Measurements from ENCODE around the gene MRPS34. TPM values are rescaled to one million over a fixed set of nuclear protein-coding genes. Genes with fewer than 3 reads are reported as not detected.
A peak's percentile ranks its signal among the peaks of the same experiment; 100 is the strongest.

MRPS34 gene
- polyA plus RNA-seq (2013, experiment 1 of 2) = 82.9 TPM
- polyA plus RNA-seq (2013, experiment 2 of 2) = 68.0 TPM

GRCh38 chr16:1772908-1773702 is at the start of gene MRPS34:
TSS of gene MRPS34 (minus strand) at chr16:1773134. CDS start at chr16:1773119, 15 bp downstream.
- H3K9me3 ChIP-seq (ENCODE audit: control insufficient read depth, low read length) = no peaks in the 10 kb centered on the region
- peaks cover 8% of the 10 kb centered on the region for H3K4me1 ChIP-seq (ENCODE audit: control insufficient read depth, insufficient read depth, low read length, poor library complexity, severe bottlenecking)
- WGBS, 2 experiments (ENCODE audit: insufficient coverage in 2 of 2) = 1% methylated on average over 101 to 102 of the region's 108 CpGs
- H3K27ac ChIP-seq (ENCODE audit: low read depth, low read length, severe bottlenecking) = peak within 1 kb of the TSS; percentile 87
- peaks cover 39% of the 10 kb centered on the region for H3K36me3 ChIP-seq (ENCODE audit: control insufficient read depth, insufficient read depth, low read length)
- H3K4me3 ChIP-seq (ENCODE audit: extremely low read depth, insufficient read depth, low read length, poor library complexity, severe bottlenecking) = peak within 1 kb of the TSS; percentile 88

- WGBS, 2 experiments (ENCODE audit: insufficient coverage in 2 of 2) = 95 to 98% methylated on average over 19 of the region's 24 CpGs
- Histone ChIP-seq H3K27ac (ENCODE audit: low read depth, low read length, severe bottlenecking) (no peak overlapping the region), H3K9me3 (ENCODE audit: control insufficient read depth, low read length) (no peaks in the 10 kb centered on the region), H3K4me3 (ENCODE audit: extremely low read depth, insufficient read depth, low read length, poor library complexity, severe bottlenecking) (no peak overlapping the region), H3K4me1 (ENCODE audit: control insufficient read depth, insufficient read depth, low read length, poor library complexity, severe bottlenecking) (no peaks in the 10 kb centered on the region), H3K36me3 (ENCODE audit: control insufficient read depth, insufficient read depth, low read length) (peaks cover 26% of the 10 kb centered on the region)
These were observed 49.1 kb upstream of the MRPS34 start for GRCh38 chr16:1821861-1822611.

- H3K36me3 ChIP-seq (ENCODE audit: control insufficient read depth, insufficient read depth, low read length) = peaks cover 35% of the 10 kb centered on the region
- WGBS, 2 experiments (ENCODE audit: insufficient coverage in 2 of 2) = 93 to 97% methylated on average over 12 of the region's 12 CpGs
- no peaks in the 10 kb centered on the region for H3K9me3 ChIP-seq (ENCODE audit: control insufficient read depth, low read length)
- no peaks in the 10 kb centered on the region for H3K4me1 ChIP-seq (ENCODE audit: control insufficient read depth, insufficient read depth, low read length, poor library complexity, severe bottlenecking)
- no peak overlapping the region for H3K4me3 ChIP-seq (ENCODE audit: extremely low read depth, insufficient read depth, low read length, poor library complexity, severe bottlenecking)
- H3K27ac ChIP-seq (ENCODE audit: low read depth, low read length, severe bottlenecking) = no peak overlapping the region
These were observed 48.0 kb upstream of the MRPS34 start for GRCh38 chr16:1820946-1821290.

- Histone ChIP-seq H3K27ac (ENCODE audit: low read depth, low read length, severe bottlenecking) (no peak overlapping the region), H3K4me1 (ENCODE audit: control insufficient read depth, insufficient read depth, low read length, poor library complexity, severe bottlenecking) (no peaks in the 10 kb centered on the region), H3K9me3 (ENCODE audit: control insufficient read depth, low read length) (no peaks in the 10 kb centered on the region), H3K4me3 (ENCODE audit: extremely low read depth, insufficient read depth, low read length, poor library complexity, severe bottlenecking) (no peak overlapping the region), H3K36me3 (ENCODE audit: control insufficient read depth, insufficient read depth, low read length) (peaks cover 35% of the 10 kb centered on the region)
- WGBS, 2 experiments (ENCODE audit: insufficient coverage in 2 of 2) = 90 to 94% methylated on average over 15 to 19 of the region's 25 CpGs
These were observed 47.4 kb upstream of the MRPS34 start for GRCh38 chr16:1820096-1820945.

- WGBS, 2 experiments (ENCODE audit: insufficient coverage in 2 of 2) = 89 to 95% methylated on average over 10 to 11 of the region's 15 CpGs
- H3K4me1 ChIP-seq (ENCODE audit: control insufficient read depth, insufficient read depth, low read length, poor library complexity, severe bottlenecking) = no peaks in the 10 kb centered on the region
- no peak overlapping the region for H3K27ac ChIP-seq (ENCODE audit: low read depth, low read length, severe bottlenecking)
- peaks cover 35% of the 10 kb centered on the region for H3K36me3 ChIP-seq (ENCODE audit: control insufficient read depth, insufficient read depth, low read length)
- no peaks in the 10 kb centered on the region for H3K9me3 ChIP-seq (ENCODE audit: control insufficient read depth, low read length)
- no peak overlapping the region for H3K4me3 ChIP-seq (ENCODE audit: extremely low read depth, insufficient read depth, low read length, poor library complexity, severe bottlenecking)
These were observed 46.7 kb upstream of the MRPS34 start for GRCh38 chr16:1819611-1820010.

GRCh38 chr16:1818873-1819525 is 46.1 kb upstream of the MRPS34 start:
- no peaks in the 10 kb centered on the region for H3K4me1 ChIP-seq (ENCODE audit: control insufficient read depth, insufficient read depth, low read length, poor library complexity, severe bottlenecking)
- no peak overlapping the region for H3K27ac ChIP-seq (ENCODE audit: low read depth, low read length, severe bottlenecking)
- no peak overlapping the region for H3K4me3 ChIP-seq (ENCODE audit: extremely low read depth, insufficient read depth, low read length, poor library complexity, severe bottlenecking)
- WGBS, 2 experiments (ENCODE audit: insufficient coverage in 2 of 2) = 97% methylated on average over 28 to 34 of the region's 35 CpGs
- H3K9me3 ChIP-seq (ENCODE audit: control insufficient read depth, low read length) = no peaks in the 10 kb centered on the region
- peaks cover 39% of the 10 kb centered on the region for H3K36me3 ChIP-seq (ENCODE audit: control insufficient read depth, insufficient read depth, low read length)

GRCh38 chr16:1818204-1818872 is 45.4 kb upstream of the MRPS34 start:
- Histone ChIP-seq H3K27ac (ENCODE audit: low read depth, low read length, severe bottlenecking) (no peak overlapping the region), H3K4me1 (ENCODE audit: control insufficient read depth, insufficient read depth, low read length, poor library complexity, severe bottlenecking) (no peaks in the 10 kb centered on the region), H3K4me3 (ENCODE audit: extremely low read depth, insufficient read depth, low read length, poor library complexity, severe bottlenecking) (no peak overlapping the region), H3K9me3 (ENCODE audit: control insufficient read depth, low read length) (no peaks in the 10 kb centered on the region), H3K36me3 (ENCODE audit: control insufficient read depth, insufficient read depth, low read length) (peaks cover 44% of the 10 kb centered on the region)
- WGBS, 2 experiments (ENCODE audit: insufficient coverage in 2 of 2) = 95% methylated on average over 21 to 27 of the region's 27 CpGs

GRCh38 chr16:1817716-1818115 is 44.8 kb upstream of the MRPS34 start:
- Histone ChIP-seq H3K9me3 (ENCODE audit: control insufficient read depth, low read length) (no peaks in the 10 kb centered on the region), H3K27ac (ENCODE audit: low read depth, low read length, severe bottlenecking) (no peak overlapping the region), H3K4me3 (ENCODE audit: extremely low read depth, insufficient read depth, low read length, poor library complexity, severe bottlenecking) (no peak overlapping the region), H3K4me1 (ENCODE audit: control insufficient read depth, insufficient read depth, low read length, poor library complexity, severe bottlenecking) (no peaks in the 10 kb centered on the region), H3K36me3 (ENCODE audit: control insufficient read depth, insufficient read depth, low read length) (peaks cover 41% of the 10 kb centered on the region)
- WGBS, 2 experiments (ENCODE audit: insufficient coverage in 2 of 2) = 90 to 97% methylated on average over 15 to 17 of the region's 17 CpGs

GRCh38 chr16:1817276-1817589 is 44.3 kb upstream of the MRPS34 start:
- H3K9me3 ChIP-seq (ENCODE audit: control insufficient read depth, low read length) = no peaks in the 10 kb centered on the region
- H3K4me3 ChIP-seq (ENCODE audit: extremely low read depth, insufficient read depth, low read length, poor library complexity, severe bottlenecking) = no peak overlapping the region
- H3K4me1 ChIP-seq (ENCODE audit: control insufficient read depth, insufficient read depth, low read length, poor library complexity, severe bottlenecking) = no peaks in the 10 kb centered on the region
- WGBS, 2 experiments (ENCODE audit: insufficient coverage in 2 of 2) = 87 to 99% methylated on average over 4 to 8 of the region's 9 CpGs
- peaks cover 37% of the 10 kb centered on the region for H3K36me3 ChIP-seq (ENCODE audit: control insufficient read depth, insufficient read depth, low read length)
- no peak overlapping the region for H3K27ac ChIP-seq (ENCODE audit: low read depth, low read length, severe bottlenecking)

All from mesodermal cell (in vitro differentiated cells).